WTC11 (cell line): ENCODE data around the gene MDM4. TPM values are rescaled to one million over a fixed set of nuclear protein-coding genes. Genes with fewer than 3 reads are reported as not detected.
"Not testable (repeated sequence)": the region's sequence is repeated elsewhere in the genome, so short reads cannot be mapped to it uniquely, and the experiment has no call there.

Experiments used
- ATAC-seq: fragments of 200-7000 bp; cut with Tn5 transposase; 2 replicates; pipeline ENCODE4 v1.10.0; 2021; ENCODE audit warnings: mild to moderate bottlenecking, moderate library complexity
- CTCF ChIA-PET: fragments of 300-600 bp; sonication (Branson Sonifier 250); formaldehyde crosslinking; loops from one replicate; lab custom pipeline; 2021; ENCODE audit warnings: antibody characterized with exemption; lab: Charles Lee
- POLR2A ChIA-PET: fragments of 350-600 bp; sonication (Branson Sonifier 250); formaldehyde crosslinking; loops from one replicate; lab custom pipeline; 2021; ENCODE audit warnings: antibody characterized with exemption; lab: Charles Lee
- DNase-seq: peaks from one replicate; pipeline ENCODE4 v3.0.0; 2021; ENCODE audit warnings: low spot score
- H3K27ac Mint-ChIP-seq: 2 replicates; pipeline ENCODE4 v1.8.0; 2021; ENCODE audit warnings: mixed read lengths
- H3K27me3 Mint-ChIP-seq: 2 replicates; pipeline ENCODE4 v1.8.0; 2021; ENCODE audit warnings: low read depth, mild to moderate bottlenecking, moderate library complexity, mixed read lengths
- H3K36me3 Mint-ChIP-seq: 2 replicates; pipeline ENCODE4 v1.8.0; 2021; ENCODE audit warnings: mixed read lengths
- H3K4me1 Mint-ChIP-seq: 2 replicates; pipeline ENCODE4 v1.8.0; 2022; ENCODE audit warnings: mixed read lengths
- H3K4me3 Mint-ChIP-seq: 2 replicates; pipeline ENCODE4 v1.8.0; 2021; ENCODE audit warnings: mild to moderate bottlenecking, moderate library complexity, mixed read lengths
- H3K9me3 Mint-ChIP-seq: 2 replicates; pipeline ENCODE4 v1.8.0; 2021; ENCODE audit warnings: mixed read lengths
- CREB1 ChIP-seq: sonication (generic); formaldehyde crosslinking; IDR thresholded peaks from 2 replicates; pipeline ENCODE4 v1.8.0; 2023; ENCODE audit warnings: mild to moderate bottlenecking, missing genetic modification reagents
- E2F4 ChIP-seq: sonication (generic); formaldehyde crosslinking; IDR thresholded peaks from 2 replicates; pipeline ENCODE4 v1.8.1; 2022; ENCODE audit warnings: low read depth, mild to moderate bottlenecking, moderate library complexity, missing genetic modification reagents, borderline replicate concordance
- GRHL2 ChIP-seq: fragments of 250-450 bp; sonication (Bioruptor Pico); IDR thresholded peaks from 2 replicates; pipeline ENCODE4 v1.8.0; 2022; ENCODE audit warnings: mild to moderate bottlenecking, moderate library complexity; ENCODE audit not compliant: insufficient replicate concordance, severe bottlenecking
- HMGA2 ChIP-seq: fragments of 250-450 bp; sonication (Bioruptor Pico); IDR thresholded peaks from 2 replicates; pipeline ENCODE4 v1.4.0; 2021; ENCODE audit warnings: mild to moderate bottlenecking, moderate library complexity
- JAZF1 ChIP-seq: fragments of 250-450 bp; sonication (Bioruptor Pico); IDR thresholded peaks from 2 replicates; pipeline ENCODE4 v1.9.0; 2021; ENCODE audit warnings: moderate library complexity, mild to moderate bottlenecking, inconsistent platforms
- KAT7 ChIP-seq: sonication (generic); formaldehyde crosslinking; IDR thresholded peaks from 2 replicates; pipeline ENCODE4 v1.8.1; 2023; ENCODE audit warnings: missing genetic modification reagents, mild to moderate bottlenecking, borderline replicate concordance
- MAX ChIP-seq: sonication (generic); formaldehyde crosslinking; IDR thresholded peaks from 2 replicates; pipeline ENCODE4 v1.8.0; 2022; ENCODE audit warnings: mild to moderate bottlenecking, missing genetic modification reagents
- MLX ChIP-seq: sonication (generic); formaldehyde crosslinking; IDR thresholded peaks from 2 replicates; pipeline ENCODE4 v1.8.1; 2023; ENCODE audit warnings: mild to moderate bottlenecking, missing genetic modification reagents, moderate library complexity
- MYBL2 ChIP-seq: sonication (generic); formaldehyde crosslinking; IDR thresholded peaks from 2 replicates; pipeline ENCODE4 v1.8.1; 2023; ENCODE audit warnings: mild to moderate bottlenecking, moderate library complexity, missing genetic modification reagents
- NR1H2 ChIP-seq: sonication (generic); formaldehyde crosslinking; IDR thresholded peaks from 2 replicates; pipeline ENCODE4 v1.9.0; 2021; ENCODE audit warnings: mild to moderate bottlenecking, moderate library complexity, missing genetic modification reagents
- SMAD3 ChIP-seq: sonication (generic); formaldehyde crosslinking; IDR thresholded peaks from 2 replicates; pipeline ENCODE4 v1.8.0; 2022; ENCODE audit warnings: missing genetic modification reagents, mild to moderate bottlenecking, borderline replicate concordance
- SOX15 ChIP-seq: fragments of 250-450 bp; sonication (Bioruptor Pico); IDR thresholded peaks from 2 replicates; pipeline ENCODE4 v1.9.0; 2021; ENCODE audit warnings: mild to moderate bottlenecking
- TEAD1 ChIP-seq: sonication (generic); formaldehyde crosslinking; IDR thresholded peaks from 2 replicates; pipeline ENCODE4 v1.8.0; 2022; ENCODE audit warnings: mild to moderate bottlenecking, missing genetic modification reagents
- ZNF219 ChIP-seq: sonication (generic); formaldehyde crosslinking; IDR thresholded peaks from 2 replicates; pipeline ENCODE4 v1.8.0; 2023; ENCODE audit warnings: missing genetic modification reagents, mild to moderate bottlenecking, borderline replicate concordance
- ZNF263 ChIP-seq: sonication (generic); formaldehyde crosslinking; IDR thresholded peaks from 2 replicates; pipeline ENCODE4 v1.8.1; 2022; ENCODE audit warnings: low read depth, mild to moderate bottlenecking, moderate library complexity, missing genetic modification reagents
- ZNF317 ChIP-seq: sonication (generic); formaldehyde crosslinking; IDR thresholded peaks from 2 replicates; pipeline ENCODE4 v1.8.1; 2023; ENCODE audit warnings: low read depth, mild to moderate bottlenecking, moderate library complexity, missing genetic modification reagents, borderline replicate concordance
- total RNA-seq: library from RNA; stranded (reverse); gene quantifications from 3 replicates; pipeline ENCODE4 v1.2.3, GENCODE V29; 2021
- TF ChIP-seq, protein P1 (sequence below): sonication (generic); formaldehyde crosslinking; IDR thresholded peaks from 2 replicates; pipeline ENCODE4 v1.8.1; 2022; ENCODE audit warnings: low read depth, missing genetic modification reagents, borderline replicate concordance
- TF ChIP-seq, protein P2 (sequence below): fragments of 200-600 bp; IDR thresholded peaks from 2 replicates; pipeline ENCODE4 v1.8.0; 2022; ENCODE audit warnings: antibody characterized with exemption
- TF ChIP-seq, protein P3 (sequence below): sonication (generic); formaldehyde crosslinking; IDR thresholded peaks from 2 replicates; pipeline ENCODE4 v1.8.1; 2023; ENCODE audit warnings: mild to moderate bottlenecking, missing genetic modification reagents
- TF ChIP-seq, protein P4 (sequence below): sonication (generic); formaldehyde crosslinking; IDR thresholded peaks from 2 replicates; pipeline ENCODE4 v1.8.0; 2023; ENCODE audit warnings: missing genetic modification reagents
- TF ChIP-seq, protein P5 (sequence below): fragments of 250-450 bp; sonication (Bioruptor Pico); IDR thresholded peaks from 2 replicates; pipeline ENCODE4 v1.9.0; 2021; ENCODE audit warnings: mild to moderate bottlenecking

MDM4 gene
- total RNA-seq, 1 experiment from 2014 or later: 76.2 TPM

DNA sequence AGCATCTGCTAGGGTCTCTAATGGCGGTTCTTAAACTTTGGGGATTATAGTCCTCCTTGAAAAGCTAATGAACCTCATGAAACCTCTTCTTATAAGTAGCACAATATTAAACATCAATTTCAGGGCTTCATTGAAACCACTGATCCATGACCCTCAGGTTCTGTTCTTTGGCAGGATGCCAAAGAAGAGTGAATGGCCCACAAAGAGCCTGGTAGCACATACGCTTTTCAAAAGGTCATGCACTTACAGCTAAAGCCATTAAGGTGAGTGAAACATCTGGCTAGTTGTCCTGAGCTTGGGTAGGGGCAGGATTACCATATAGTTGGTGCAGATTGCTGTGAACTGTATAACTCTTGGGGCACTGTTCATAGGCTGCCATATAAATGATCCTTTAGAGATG is 42.3 kb downstream of the MDM4 start:
- no peak for TF ChIP-seq SMAD3 (CRISPR knock-in tag)
- TF ChIP-seq, protein P1, sequence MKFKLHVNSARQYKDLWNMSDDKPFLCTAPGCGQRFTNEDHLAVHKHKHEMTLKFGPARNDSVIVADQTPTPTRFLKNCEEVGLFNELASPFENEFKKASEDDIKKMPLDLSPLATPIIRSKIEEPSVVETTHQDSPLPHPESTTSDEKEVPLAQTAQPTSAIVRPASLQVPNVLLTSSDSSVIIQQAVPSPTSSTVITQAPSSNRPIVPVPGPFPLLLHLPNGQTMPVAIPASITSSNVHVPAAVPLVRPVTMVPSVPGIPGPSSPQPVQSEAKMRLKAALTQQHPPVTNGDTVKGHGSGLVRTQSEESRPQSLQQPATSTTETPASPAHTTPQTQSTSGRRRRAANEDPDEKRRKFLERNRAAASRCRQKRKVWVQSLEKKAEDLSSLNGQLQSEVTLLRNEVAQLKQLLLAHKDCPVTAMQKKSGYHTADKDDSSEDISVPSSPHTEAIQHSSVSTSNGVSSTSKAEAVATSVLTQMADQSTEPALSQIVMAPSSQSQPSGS (CRISPR knock-in tag): no peak
- TF ChIP-seq GRHL2 (CRISPR knock-in tag): no peak
- TF ChIP-seq CREB1 (CRISPR knock-in tag): no peak
- no peak for TF ChIP-seq KAT7 (CRISPR knock-in tag)
- no peak for TF ChIP-seq MLX
- TF ChIP-seq, protein P2, sequence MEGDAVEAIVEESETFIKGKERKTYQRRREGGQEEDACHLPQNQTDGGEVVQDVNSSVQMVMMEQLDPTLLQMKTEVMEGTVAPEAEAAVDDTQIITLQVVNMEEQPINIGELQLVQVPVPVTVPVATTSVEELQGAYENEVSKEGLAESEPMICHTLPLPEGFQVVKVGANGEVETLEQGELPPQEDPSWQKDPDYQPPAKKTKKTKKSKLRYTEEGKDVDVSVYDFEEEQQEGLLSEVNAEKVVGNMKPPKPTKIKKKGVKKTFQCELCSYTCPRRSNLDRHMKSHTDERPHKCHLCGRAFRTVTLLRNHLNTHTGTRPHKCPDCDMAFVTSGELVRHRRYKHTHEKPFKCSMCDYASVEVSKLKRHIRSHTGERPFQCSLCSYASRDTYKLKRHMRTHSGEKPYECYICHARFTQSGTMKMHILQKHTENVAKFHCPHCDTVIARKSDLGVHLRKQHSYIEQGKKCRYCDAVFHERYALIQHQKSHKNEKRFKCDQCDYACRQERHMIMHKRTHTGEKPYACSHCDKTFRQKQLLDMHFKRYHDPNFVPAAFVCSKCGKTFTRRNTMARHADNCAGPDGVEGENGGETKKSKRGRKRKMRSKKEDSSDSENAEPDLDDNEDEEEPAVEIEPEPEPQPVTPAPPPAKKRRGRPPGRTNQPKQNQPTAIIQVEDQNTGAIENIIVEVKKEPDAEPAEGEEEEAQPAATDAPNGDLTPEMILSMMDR: no peak
- Mint-ChIP-seq H3K27me3 (no peaks in the 10 kb centered on the region), H3K4me3 (no peak overlapping the region), H3K27ac (no peak overlapping the region), H3K9me3 (no peaks in the 10 kb centered on the region), H3K4me1 (peaks cover 13% of the 10 kb centered on the region), H3K36me3 (peaks cover 3% of the 10 kb centered on the region; the same call in 1 of the 2 replicates)
- DNase-seq (no peak), ATAC-seq (no peak)
- ChIA-PET POLR2A (no interaction called here), CTCF (interaction anchor here (1.2 to 4.7 kb wide), 3 partner anchors 160 to 249 kb away, joined by 4 to 45 read pairs (median 13); no protein-coding TSS in a partner anchor)

DNA sequence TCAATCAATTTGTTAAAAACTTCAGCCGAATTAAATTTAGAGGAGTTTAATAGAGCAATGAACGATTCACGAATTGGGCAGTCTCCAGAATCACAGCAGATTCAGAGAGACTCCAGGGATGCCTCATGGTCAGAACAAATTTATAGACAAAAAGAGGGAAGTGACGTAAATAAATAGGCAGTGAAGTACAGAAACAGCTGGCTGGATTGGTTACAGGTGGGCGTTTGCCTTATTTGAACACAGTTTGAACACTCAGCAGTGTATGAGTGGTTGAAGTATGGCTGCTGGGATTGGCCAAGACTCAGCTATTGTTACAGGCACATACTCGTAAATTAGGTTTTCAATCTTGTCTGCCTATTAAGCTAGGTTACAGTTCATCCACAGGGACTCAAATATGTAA is 43.8 kb downstream of the MDM4 start:
- POLR2A ChIA-PET, DNase-seq, H3K36me3 Mint-ChIP-seq, H3K27me3 Mint-ChIP-seq, ATAC-seq, H3K4me3 Mint-ChIP-seq, H3K9me3 Mint-ChIP-seq, H3K27ac Mint-ChIP-seq: not testable (repeated sequence)
- peaks cover 22% of the 10 kb centered on the region for H3K4me1 Mint-ChIP-seq
- CTCF ChIA-PET: interaction anchor here (0.9 to 4.7 kb wide), 4 partner anchors 64 to 248 kb away, joined by 3 to 45 read pairs (median 6); no protein-coding TSS in a partner anchor

- peak; percentile 66 for ATAC-seq
- no peaks in the 10 kb centered on the region for H3K27me3 Mint-ChIP-seq
- H3K4me3 Mint-ChIP-seq: no peak overlapping the region
- CTCF ChIA-PET: interaction anchor here (0.9 to 4.7 kb wide), 3 partner anchors 162 to 247 kb away, joined by 4 to 45 read pairs (median 7); no protein-coding TSS in a partner anchor
- no peak for DNase-seq
- H3K27ac Mint-ChIP-seq: peak overlapping the region; percentile 8; the same call in 1 of the 2 replicates
- TF ChIP-seq TEAD1 (CRISPR knock-in tag): no peak
- no peak for TF ChIP-seq JAZF1 (CRISPR knock-in tag)
- TF ChIP-seq ZNF219 (CRISPR knock-in tag): no peak
- TF ChIP-seq MYBL2 (CRISPR knock-in tag): no peak
- TF ChIP-seq, protein P3, sequence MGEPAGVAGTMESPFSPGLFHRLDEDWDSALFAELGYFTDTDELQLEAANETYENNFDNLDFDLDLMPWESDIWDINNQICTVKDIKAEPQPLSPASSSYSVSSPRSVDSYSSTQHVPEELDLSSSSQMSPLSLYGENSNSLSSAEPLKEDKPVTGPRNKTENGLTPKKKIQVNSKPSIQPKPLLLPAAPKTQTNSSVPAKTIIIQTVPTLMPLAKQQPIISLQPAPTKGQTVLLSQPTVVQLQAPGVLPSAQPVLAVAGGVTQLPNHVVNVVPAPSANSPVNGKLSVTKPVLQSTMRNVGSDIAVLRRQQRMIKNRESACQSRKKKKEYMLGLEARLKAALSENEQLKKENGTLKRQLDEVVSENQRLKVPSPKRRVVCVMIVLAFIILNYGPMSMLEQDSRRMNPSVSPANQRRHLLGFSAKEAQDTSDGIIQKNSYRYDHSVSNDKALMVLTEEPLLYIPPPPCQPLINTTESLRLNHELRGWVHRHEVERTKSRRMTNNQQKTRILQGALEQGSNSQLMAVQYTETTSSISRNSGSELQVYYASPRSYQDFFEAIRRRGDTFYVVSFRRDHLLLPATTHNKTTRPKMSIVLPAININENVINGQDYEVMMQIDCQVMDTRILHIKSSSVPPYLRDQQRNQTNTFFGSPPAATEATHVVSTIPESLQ (CRISPR knock-in tag): no peak
- no peak for TF ChIP-seq SOX15 (CRISPR knock-in tag)
- TF ChIP-seq, protein P4, sequence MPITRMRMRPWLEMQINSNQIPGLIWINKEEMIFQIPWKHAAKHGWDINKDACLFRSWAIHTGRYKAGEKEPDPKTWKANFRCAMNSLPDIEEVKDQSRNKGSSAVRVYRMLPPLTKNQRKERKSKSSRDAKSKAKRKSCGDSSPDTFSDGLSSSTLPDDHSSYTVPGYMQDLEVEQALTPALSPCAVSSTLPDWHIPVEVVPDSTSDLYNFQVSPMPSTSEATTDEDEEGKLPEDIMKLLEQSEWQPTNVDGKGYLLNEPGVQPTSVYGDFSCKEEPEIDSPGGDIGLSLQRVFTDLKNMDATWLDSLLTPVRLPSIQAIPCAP (CRISPR knock-in tag): no peak
- TF ChIP-seq MAX: no peak
- no peak for TF ChIP-seq E2F4
- no peak for TF ChIP-seq SMAD3 (CRISPR knock-in tag)
- TF ChIP-seq NR1H2 (CRISPR knock-in tag): no peak
- TF ChIP-seq, protein P5, sequence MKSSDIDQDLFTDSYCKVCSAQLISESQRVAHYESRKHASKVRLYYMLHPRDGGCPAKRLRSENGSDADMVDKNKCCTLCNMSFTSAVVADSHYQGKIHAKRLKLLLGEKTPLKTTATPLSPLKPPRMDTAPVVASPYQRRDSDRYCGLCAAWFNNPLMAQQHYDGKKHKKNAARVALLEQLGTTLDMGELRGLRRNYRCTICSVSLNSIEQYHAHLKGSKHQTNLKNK (CRISPR knock-in tag): no peak
- TF ChIP-seq ZNF317: no peak
- TF ChIP-seq ZNF263 (CRISPR knock-in tag): no peak
- no peak for TF ChIP-seq HMGA2
- POLR2A ChIA-PET: no interaction called here
- H3K4me1 Mint-ChIP-seq: peaks cover 28% of the 10 kb centered on the region
- H3K9me3 Mint-ChIP-seq: no peaks in the 10 kb centered on the region
- H3K36me3 Mint-ChIP-seq: 0 out of 2 replicates have a peak, but pooled peaks cover 3% of the 10 kb centered on the region
These were observed 44.5 kb downstream of the MDM4 start for GRCh38 chr1:204560590-204561150.
